Spleen (tissue), 11 donors: Measurements from ENCODE around the gene CUL9. TPM values are rescaled to one million over a fixed set of nuclear protein-coding genes. Genes with fewer than 3 reads are reported as not detected.
A peak's percentile ranks its signal among the peaks of the same experiment; 100 is the strongest.

Experiments
- DNase-seq: peaks from one replicate; pipeline ENCODE4 v3.0.0-alpha.2; 2020
- H3K27ac ChIP-seq, 8 donors: fragments of 200-600 bp; sonication (generic) in 7 of 8; 1 replicate in 4 of 8; 2 replicates in 4 of 8; pipeline versions ENCODE4 v1.5.0 to v1.8.0; 2016 to 2021; ENCODE audit warnings: inconsistent platforms in 4 of 8, mild to moderate bottlenecking in 4 of 8, moderate library complexity in 1 of 8
- H3K27me3 ChIP-seq, 7 donors: fragments of 200-600 bp; sonication (generic) in 6 of 7; replicated peaks in 1 of 7; 1 replicate in 4 of 7; 2 replicates in 3 of 7; pipeline versions ENCODE4 v1.5.0 to v1.8.0; 2016 to 2021; ENCODE audit warnings: inconsistent platforms in 3 of 7, mild to moderate bottlenecking in 1 of 7
- H3K36me3 ChIP-seq, 6 donors: fragments of 200-600 bp; sonication (generic) in 5 of 6; 1 replicate in 4 of 6; 2 replicates in 2 of 6; pipeline versions ENCODE4 v1.5.0 to v1.8.0; 2016 to 2021; ENCODE audit warnings: inconsistent platforms in 2 of 6
- H3K4me1 ChIP-seq, 6 donors: fragments of 200-600 bp; sonication (generic) in 5 of 6; 1 replicate in 3 of 6; 2 replicates in 3 of 6; pipeline versions ENCODE4 v1.5.0 to v1.8.0; 2016 to 2021; ENCODE audit warnings: inconsistent platforms in 3 of 6
- H3K4me3 ChIP-seq, 8 donors: fragments of 200-600 bp; sonication (generic) in 7 of 8; 1 replicate in 4 of 8; 2 replicates in 4 of 8; pipeline versions ENCODE4 v1.5.0 to v1.8.0; 2016 to 2021; ENCODE audit warnings: inconsistent platforms in 4 of 8, mild to moderate bottlenecking in 4 of 8, moderate library complexity in 2 of 8
- H3K9me3 ChIP-seq, 8 donors: fragments of 200-600 bp; sonication (generic) in 7 of 8; 1 replicate in 4 of 8; 2 replicates in 4 of 8; pipeline versions ENCODE4 v1.5.0 to v1.8.0; 2016 to 2021; ENCODE audit warnings: inconsistent platforms in 4 of 8
- POLR2A ChIP-seq, 3 donors: fragments of 450-650 bp; IDR thresholded peaks; one replicate each; pipeline ENCODE4 v1.5.1; 2017; ENCODE audit warnings: antibody characterized with exemption in 3 of 3, mild to moderate bottlenecking in 1 of 3
- POLR2AphosphoS5 ChIP-seq, 3 donors: sonication (generic); formaldehyde crosslinking; IDR thresholded peaks; one replicate each; pipeline ENCODE4 v1.5.1; 2017; ENCODE audit warnings: antibody characterized with exemption in 3 of 3
- WGBS, 5 donors: extraction: QIAGEN DNeasy Blood & Tissue Kit in 3 of 5; methylation state at CpG; one replicate each; pipeline versions ENCODE4 v1.1.5 to v1.1.7; 2013 to 2018; 5-methylcytosine and 5-hydroxymethylcytosine counted together
- intact Hi-C: fragments of 100-400 bp; cut with DNase I; formaldehyde crosslinking; loops from one replicate; pipeline ENCODE4 v1.15.0; 2023; ENCODE audit warnings: low total_unique reads
- polyA plus RNA-seq, 3 donors: library from polyadenylated mRNA; stranded (reverse); fragments of 200-250 nt; gene quantifications; one replicate each; pipeline ENCODE4 v1.2.1, GENCODE V29; 2013
- total RNA-seq, 7 donors: library from RNA; depleted of rRNA in 3 of 7; stranded (reverse); fragments of >200 nt in 3 of 7; fragmentation: NEBNext Ultra II Directional in 4 of 7; extraction: Animal tissue kit (Norgen Biotek cat#: 25700) in 4 of 7; gene quantifications; one replicate each; pipeline versions ENCODE4 v1.1.0 to v1.2.1, GENCODE V29; 2016 to 2021
- TF ChIP-seq, protein P1 (sequence below), 11 experiments: fragments of 200-600 bp in 7 of 11; fragments of 450-650 bp in 4 of 11; sonication (generic) in 4 of 11; IDR thresholded peaks in 8 of 11; conservative IDR thresholded peaks in 3 of 11; 1 replicate in 7 of 11; 2 replicates in 4 of 11; pipeline versions ENCODE4 v1.4.0 to v1.8.0; 2016 to 2021; ENCODE audit warnings: antibody characterized with exemption in 11 of 11, inconsistent platforms in 4 of 11, mild to moderate bottlenecking in 1 of 11
- donor health status: healthy with polysubstance abuse.
- donor health status: DM: no; HTN: no; CAD: no; lungs with moderate emphysema.
- donor health status: DM: no; HTN: no; CAD: no.
- donor health status: Bipolar disorder and iron deficiency.
- donor health status: healthy.
- donor health status: DM: no; HTN: no; CAD: no.
- donor health status: DM: yes; HTN: yes; CAD: no.

Gene CUL9
- total and polyA plus RNA-seq, 10 donors, result 50.4 to 145 (median 69.1) TPM

DNA sequence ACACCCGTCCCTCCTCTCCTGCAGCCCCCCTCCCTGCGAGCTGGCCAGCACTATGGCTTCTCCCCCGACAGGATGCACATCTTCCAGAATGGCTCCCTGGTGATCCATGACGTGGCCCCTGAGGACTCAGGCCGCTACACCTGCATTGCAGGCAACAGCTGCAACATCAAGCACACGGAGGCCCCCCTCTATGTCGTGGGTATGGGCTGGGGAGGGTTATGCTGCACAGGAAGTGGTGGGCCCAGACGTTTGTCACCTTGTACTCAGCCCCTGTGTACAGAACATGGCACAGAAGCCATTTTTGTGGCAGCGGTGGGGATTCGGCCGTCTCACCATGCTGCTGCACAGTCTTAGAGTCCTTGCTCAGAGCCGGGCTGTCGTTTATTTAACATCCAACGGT is 39.9 kb upstream of the CUL9 start:
- Histone ChIP-seq H3K27me3 (no peaks in the 10 kb centered on the region), H3K9me3 (no peaks in the 10 kb centered on the region), H3K4me3 (no peak overlapping the region), H3K4me1 (peaks cover 8 to 19% (median 10%) of the 10 kb centered on the region in 6 donors), H3K27ac (peak overlapping the region in 2 of 8 donors; percentile 42 to 50), H3K36me3 (peaks cover 0 to 20% (median 0%) of the 10 kb centered on the region in 6 donors)
- DNase-seq, result no peak
- WGBS, 5 donors, result 56 to 73% (median 63%) methylated on average over 10 to 14 of the region's 14 CpGs
- intact Hi-C loops, result loop anchor here (5.0 kb wide), 1 partner anchor 240 kb away; no protein-coding TSS in a partner anchor
- no peak for TF ChIP-seq POLR2A (IDR thresholded peaks at IDR 0.05)
- TF ChIP-seq, protein P1, sequence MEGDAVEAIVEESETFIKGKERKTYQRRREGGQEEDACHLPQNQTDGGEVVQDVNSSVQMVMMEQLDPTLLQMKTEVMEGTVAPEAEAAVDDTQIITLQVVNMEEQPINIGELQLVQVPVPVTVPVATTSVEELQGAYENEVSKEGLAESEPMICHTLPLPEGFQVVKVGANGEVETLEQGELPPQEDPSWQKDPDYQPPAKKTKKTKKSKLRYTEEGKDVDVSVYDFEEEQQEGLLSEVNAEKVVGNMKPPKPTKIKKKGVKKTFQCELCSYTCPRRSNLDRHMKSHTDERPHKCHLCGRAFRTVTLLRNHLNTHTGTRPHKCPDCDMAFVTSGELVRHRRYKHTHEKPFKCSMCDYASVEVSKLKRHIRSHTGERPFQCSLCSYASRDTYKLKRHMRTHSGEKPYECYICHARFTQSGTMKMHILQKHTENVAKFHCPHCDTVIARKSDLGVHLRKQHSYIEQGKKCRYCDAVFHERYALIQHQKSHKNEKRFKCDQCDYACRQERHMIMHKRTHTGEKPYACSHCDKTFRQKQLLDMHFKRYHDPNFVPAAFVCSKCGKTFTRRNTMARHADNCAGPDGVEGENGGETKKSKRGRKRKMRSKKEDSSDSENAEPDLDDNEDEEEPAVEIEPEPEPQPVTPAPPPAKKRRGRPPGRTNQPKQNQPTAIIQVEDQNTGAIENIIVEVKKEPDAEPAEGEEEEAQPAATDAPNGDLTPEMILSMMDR (IDR thresholded peaks at IDR 0.05 in 8 of 11, conservative IDR thresholded peaks at IDR 0.05 in 3 of 11), result no peak
- TF ChIP-seq POLR2AphosphoS5 (IDR thresholded peaks at IDR 0.05), result no peak

DNA sequence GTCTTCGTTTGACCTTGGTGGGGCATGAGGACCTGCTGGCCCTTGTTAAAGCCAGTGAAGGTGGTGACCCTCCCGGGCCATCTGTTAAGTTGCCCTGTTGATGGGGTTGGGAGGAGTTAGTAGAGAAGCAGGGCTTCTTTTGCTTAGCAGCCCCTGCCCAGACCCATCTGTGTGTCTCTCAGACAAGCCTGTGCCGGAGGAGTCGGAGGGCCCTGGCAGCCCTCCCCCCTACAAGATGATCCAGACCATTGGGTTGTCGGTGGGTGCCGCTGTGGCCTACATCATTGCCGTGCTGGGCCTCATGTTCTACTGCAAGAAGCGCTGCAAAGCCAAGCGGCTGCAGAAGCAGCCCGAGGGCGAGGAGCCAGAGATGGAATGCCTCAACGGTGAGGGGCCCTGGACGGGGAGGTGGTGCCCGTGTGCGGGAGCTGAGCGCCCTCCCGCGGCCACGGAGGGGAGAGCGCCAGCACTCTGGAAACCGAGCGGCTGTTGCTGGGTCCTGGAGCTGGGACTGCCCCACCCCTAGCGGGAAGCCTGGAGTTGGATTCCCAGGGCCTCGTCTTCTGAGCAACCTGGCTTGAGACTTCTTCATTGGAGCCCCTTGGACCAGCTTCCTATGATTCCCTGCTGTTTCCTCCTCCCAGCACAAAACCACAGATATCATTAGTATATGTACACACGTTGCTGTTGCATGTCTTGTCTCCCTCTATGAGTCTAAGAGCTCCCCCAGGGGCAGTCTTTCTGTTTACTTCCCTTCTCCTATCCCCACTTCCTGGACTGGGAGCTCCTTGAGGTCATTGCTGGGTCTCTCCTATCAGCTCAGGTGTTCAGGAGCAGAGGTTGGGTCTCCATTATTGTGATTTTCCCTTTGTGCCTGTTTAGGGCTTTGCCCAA is 38.5 kb upstream of the CUL9 start:
- H3K4me3 ChIP-seq, result peak overlapping the region in 2 of 8 donors; percentile 6 to 35
- peak; percentile 93 for DNase-seq
- intact Hi-C loops, result loop anchor here (5.0 kb wide), 1 partner anchor 241 kb away; no protein-coding TSS in a partner anchor
- peak overlapping the region in 2 of 8 donors; percentile 42 to 50 for H3K27ac ChIP-seq
- no peaks in the 10 kb centered on the region for H3K27me3 ChIP-seq
- peaks cover 0 to 23% (median 0%) of the 10 kb centered on the region in 6 donors for H3K36me3 ChIP-seq
- no peaks in the 10 kb centered on the region for H3K9me3 ChIP-seq
- TF ChIP-seq, protein P1 (IDR thresholded peaks at IDR 0.05 in 8 of 11, conservative IDR thresholded peaks at IDR 0.05 in 3 of 11), result peak; percentile 76 to 96 (median 89)
- peak; percentile 54 to 83 (median 74) for TF ChIP-seq POLR2AphosphoS5 (IDR thresholded peaks at IDR 0.05)
- no peak for TF ChIP-seq POLR2A (IDR thresholded peaks at IDR 0.05)
- H3K4me1 ChIP-seq, result peaks cover 8 to 19% (median 10%) of the 10 kb centered on the region in 6 donors
- 14 to 26% (median 23%) methylated on average over 12 to 25 of the region's 25 CpGs for WGBS, 5 donors

DNA sequence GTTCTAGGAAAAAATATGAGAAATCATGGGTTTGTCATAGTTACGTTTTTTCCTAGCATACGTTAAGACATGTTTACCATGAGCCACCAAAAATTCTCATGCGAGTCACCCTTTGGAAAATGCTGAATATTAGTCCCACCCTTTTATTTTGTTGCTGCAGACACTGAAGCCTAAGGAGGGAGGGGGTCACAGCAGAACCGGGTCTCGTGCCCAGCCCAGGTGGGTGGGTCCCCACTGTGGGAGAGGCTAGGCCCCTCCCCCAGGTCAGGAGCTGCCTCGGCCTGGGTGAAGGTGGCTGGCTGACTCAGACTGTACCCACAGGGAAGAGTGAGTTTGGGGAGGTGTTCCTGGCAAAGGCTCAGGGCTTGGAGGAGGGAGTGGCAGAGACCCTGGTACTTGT is 37.1 kb upstream of the CUL9 start:
- H3K9me3 ChIP-seq, result no peaks in the 10 kb centered on the region
- H3K4me1 ChIP-seq, result peaks cover 8 to 19% (median 10%) of the 10 kb centered on the region in 6 donors
- H3K4me3 ChIP-seq, result no peak overlapping the region
- H3K27me3 ChIP-seq, result no peaks in the 10 kb centered on the region
- intact Hi-C loops, result loop anchor here (5.0 kb wide), 1 partner anchor 243 kb away; no protein-coding TSS in a partner anchor
- DNase-seq, result no peak
- 76 to 89% (median 85%) methylated on average over 6 of the region's 6 CpGs for WGBS, 5 donors
- TF ChIP-seq, protein P1 (IDR thresholded peaks at IDR 0.05 in 8 of 11, conservative IDR thresholded peaks at IDR 0.05 in 3 of 11), result no peak
- TF ChIP-seq POLR2AphosphoS5 (IDR thresholded peaks at IDR 0.05) (no peak), POLR2A (IDR thresholded peaks at IDR 0.05) (no peak)
- H3K36me3 ChIP-seq, result peaks cover 0 to 18% (median 0%) of the 10 kb centered on the region in 6 donors
- H3K27ac ChIP-seq, result no peak overlapping the region

DNA sequence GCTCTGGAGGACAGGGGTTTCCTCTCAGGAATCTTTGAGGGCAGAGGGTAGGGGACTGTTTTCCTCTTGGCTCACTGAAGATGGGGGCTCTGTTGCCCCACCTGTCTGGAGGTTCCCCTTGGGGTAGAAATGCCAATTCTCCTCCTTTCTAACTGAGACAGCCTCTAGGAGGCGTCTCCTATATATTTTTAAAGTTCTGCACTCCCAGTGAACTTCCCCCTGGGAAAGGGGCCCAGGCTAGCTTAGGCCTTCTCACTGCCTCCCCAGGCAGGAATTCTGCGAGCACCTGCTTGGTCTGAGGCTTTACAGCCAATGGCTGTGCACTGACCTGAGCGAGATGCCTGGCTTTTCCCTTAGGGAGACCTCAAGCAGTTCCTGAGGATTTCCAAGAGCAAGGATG is 35.7 kb upstream of the CUL9 start:
- Histone ChIP-seq H3K9me3 (no peaks in the 10 kb centered on the region), H3K4me3 (no peak overlapping the region), H3K27me3 (no peaks in the 10 kb centered on the region), H3K27ac (no peak overlapping the region), H3K36me3 (peaks cover 0 to 18% (median 0%) of the 10 kb centered on the region in 6 donors), H3K4me1 (peaks cover 8 to 19% (median 10%) of the 10 kb centered on the region in 6 donors)
- TF ChIP-seq POLR2A (IDR thresholded peaks at IDR 0.05) (no peak), POLR2AphosphoS5 (IDR thresholded peaks at IDR 0.05) (no peak)
- TF ChIP-seq, protein P1 (IDR thresholded peaks at IDR 0.05 in 8 of 11, conservative IDR thresholded peaks at IDR 0.05 in 3 of 11), result no peak
- DNase-seq, result no peak
- intact Hi-C loops, result no loop called here
- 84 to 98% (median 88%) methylated on average over 3 of the region's 3 CpGs for WGBS, 5 donors
